Measurements from ENCODE around the gene MORC3.

The MORC3 gene

GRCh38 chr21:36425286-36425685 is 105.3 kb downstream of the MORC3 start:
- H3K27ac ChIP-seq: no peak overlapping the region
- H3K36me3 ChIP-seq (ENCODE audit: insufficient read depth): no peaks in the 10 kb centered on the region
- no peak overlapping the region for H3K4me3 ChIP-seq (IDR thresholded peaks at IDR 0.05; ENCODE audit: insufficient read depth, low read depth, low read length)
- TF ChIP-seq CTCF (conservative IDR thresholded peaks at IDR 0.05; ENCODE audit: low read depth, low read length): no peak
- peaks cover 9% of the 10 kb centered on the region for H3K4me1 ChIP-seq (ENCODE audit: low read depth, poor library complexity, severe bottlenecking)
- no peak overlapping the region for H2AFZ ChIP-seq (ENCODE audit: low read depth)
- no peak overlapping the region for H3K4me2 ChIP-seq
- H3K79me2 ChIP-seq (ENCODE audit: insufficient read depth, low read depth): no peaks in the 10 kb centered on the region
- no peaks in the 10 kb centered on the region for H3K27me3 ChIP-seq (ENCODE audit: insufficient read depth, low read depth)
- H3K9ac ChIP-seq: no peak overlapping the region
- H4K20me1 ChIP-seq (ENCODE audit: insufficient read depth): no peaks in the 10 kb centered on the region
